ENCODE measurements around the gene PELI2. TPM values are rescaled to one million over a fixed set of nuclear protein-coding genes. Genes with fewer than 3 reads are reported as not detected.

Gene PELI2
- 0.85 TPM for polyA plus RNA-seq

DNA sequence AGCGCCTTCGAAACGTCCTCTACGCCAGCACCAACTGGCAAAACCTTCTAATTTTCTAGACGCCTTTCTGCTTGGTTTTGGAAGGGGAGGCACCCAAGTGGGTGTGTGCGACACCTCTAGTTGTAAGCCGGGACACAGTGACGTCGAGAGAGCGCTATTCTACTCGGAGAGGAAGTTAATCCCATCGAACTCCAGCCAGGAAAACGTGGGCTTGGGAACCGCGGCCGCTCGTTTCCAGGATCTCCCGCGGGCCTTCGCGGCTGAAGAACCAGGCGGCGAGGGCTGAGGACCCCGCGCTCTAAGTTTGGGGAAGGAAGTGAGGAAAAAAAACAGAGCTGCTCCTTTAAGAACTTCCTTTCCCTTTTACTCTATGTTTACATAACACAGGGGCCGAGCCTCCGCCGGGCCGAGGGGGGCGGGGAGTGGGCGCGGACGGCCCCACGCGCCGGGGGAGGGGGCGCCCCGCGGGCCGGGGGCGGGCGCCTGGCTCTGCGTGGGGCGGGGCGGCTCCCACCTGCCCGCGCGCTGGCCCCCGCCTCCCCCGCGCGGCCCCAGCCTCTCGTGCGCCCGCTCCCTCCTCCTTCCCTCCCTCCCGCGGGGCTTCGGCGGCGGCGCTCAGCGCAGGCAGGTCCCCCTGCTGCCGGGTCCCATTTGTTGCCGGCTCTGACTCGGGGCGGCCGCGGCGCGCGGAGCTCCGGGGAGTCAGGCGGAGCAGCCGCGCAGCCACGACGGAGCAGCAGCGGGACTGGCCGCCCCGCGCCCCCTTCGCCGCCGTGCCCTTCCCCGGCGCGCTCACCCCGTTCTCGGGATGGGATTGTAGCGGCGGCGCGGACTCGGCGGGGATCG is at the start of gene PELI2:
Gene PELI2, plus strand, starts transcription at position 647 of the 846 bp plus-strand sequence. CDS start 250 bp downstream, outside the sequence.
- H3K4me1 Mint-ChIP-seq, result peaks cover 22 to 34% (median 32%) of the 10 kb centered on the region in 3 donors
- peaks cover 0 to 2% (median 0%) of the 10 kb centered on the region in 3 donors for H3K9me3 Mint-ChIP-seq
- no peaks in the 10 kb centered on the region for H3K36me3 Mint-ChIP-seq
- peak within 1 kb of the TSS; percentile 97 to 100 (median 99) for H3K4me3 Mint-ChIP-seq
- peak within 1 kb of the TSS; percentile 98 to 100 (median 99) for H3K27ac Mint-ChIP-seq
- H3K27me3 Mint-ChIP-seq, result peaks cover 6% of the 10 kb centered on the region

DNA sequence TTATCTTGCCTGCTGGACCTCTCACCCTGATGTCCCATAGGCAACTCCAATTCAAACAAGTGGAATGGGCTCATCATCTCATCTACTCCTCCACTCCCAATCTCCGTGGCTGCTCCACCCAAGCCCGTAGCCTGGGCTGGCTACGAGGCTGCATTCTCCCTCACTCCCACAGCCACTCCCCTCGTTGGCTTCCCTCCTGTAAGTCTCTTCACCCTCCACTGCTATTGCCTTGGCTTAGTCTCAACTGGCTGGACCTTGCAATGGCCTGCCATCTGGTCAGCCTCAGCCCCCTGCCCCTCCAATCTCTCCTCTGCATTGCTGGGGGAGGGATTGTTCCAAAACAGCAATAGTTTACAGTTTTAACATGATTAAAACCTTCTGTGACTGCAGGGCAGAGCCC is 44.4 kb upstream of the PELI2 start:
- no peak overlapping the region for H3K27ac Mint-ChIP-seq
- no peak overlapping the region for H3K4me3 Mint-ChIP-seq
- H3K4me1 Mint-ChIP-seq, result no peaks in the 10 kb centered on the region
- H3K27me3 Mint-ChIP-seq, result peaks cover 5% of the 10 kb centered on the region
- peaks cover 8% of the 10 kb centered on the region for H3K36me3 Mint-ChIP-seq
- H3K9me3 Mint-ChIP-seq, result peaks cover 0 to 2% (median 0%) of the 10 kb centered on the region in 3 donors

DNA sequence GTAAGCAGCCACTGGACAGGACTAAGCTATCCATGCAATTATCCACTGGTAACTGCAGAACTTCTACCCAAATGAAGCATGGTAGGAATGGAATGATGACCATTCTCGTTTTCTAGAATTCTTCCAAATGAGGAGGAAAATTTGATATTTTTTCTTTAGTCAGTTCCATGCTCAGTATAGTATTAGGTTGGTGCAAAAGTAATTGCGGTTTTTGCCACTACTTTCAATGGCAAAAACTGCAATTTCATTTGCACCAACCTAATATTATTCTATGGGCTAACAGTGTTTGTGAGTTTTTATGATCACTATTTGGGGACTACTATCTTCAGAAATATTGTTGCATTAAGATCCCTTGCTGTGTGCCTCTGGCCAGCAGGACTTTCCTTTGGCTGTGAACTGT is 42.9 kb upstream of the PELI2 start:
- Mint-ChIP-seq H3K4me1 (no peaks in the 10 kb centered on the region), H3K36me3 (peaks cover 8% of the 10 kb centered on the region), H3K4me3 (no peak overlapping the region), H3K27me3 (peaks cover 5% of the 10 kb centered on the region), H3K27ac (no peak overlapping the region), H3K9me3 (peaks cover 0 to 2% (median 0%) of the 10 kb centered on the region in 3 donors)

DNA sequence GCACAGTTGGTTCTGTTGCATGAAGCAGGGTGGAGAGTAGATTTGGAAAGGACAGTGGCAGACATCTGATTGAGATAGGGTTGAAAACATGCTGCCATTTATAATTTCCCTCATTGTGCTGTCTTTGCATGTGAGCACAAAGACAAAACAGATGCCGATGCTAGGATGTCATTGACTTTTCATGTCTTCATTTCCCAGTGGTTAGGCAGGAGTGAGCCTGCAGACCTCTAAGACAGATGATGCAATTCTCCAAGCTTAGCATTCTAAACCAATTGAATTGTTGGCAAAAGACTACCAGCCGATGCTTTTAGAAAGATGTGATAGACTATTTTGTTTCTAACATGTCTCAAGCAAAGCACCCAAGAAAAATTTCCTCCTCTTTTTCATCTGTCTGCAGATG is 37.1 kb upstream of the PELI2 start:
- no peak overlapping the region for H3K27ac Mint-ChIP-seq
- peaks cover 3% of the 10 kb centered on the region for H3K36me3 Mint-ChIP-seq
- H3K27me3 Mint-ChIP-seq, result peaks cover 1% of the 10 kb centered on the region
- H3K9me3 Mint-ChIP-seq, result no peaks in the 10 kb centered on the region
- H3K4me3 Mint-ChIP-seq, result no peak overlapping the region
- no peaks in the 10 kb centered on the region for H3K4me1 Mint-ChIP-seq

- no peak overlapping the region for H3K4me3 Mint-ChIP-seq
- H3K36me3 Mint-ChIP-seq, result peaks cover 3% of the 10 kb centered on the region
- H3K9me3 Mint-ChIP-seq, result no peaks in the 10 kb centered on the region
- peaks cover 3% of the 10 kb centered on the region for H3K27me3 Mint-ChIP-seq
- H3K27ac Mint-ChIP-seq, result no peak overlapping the region
- H3K4me1 Mint-ChIP-seq, result no peaks in the 10 kb centered on the region
These were observed 35.3 kb upstream of the PELI2 start for GRCh38 chr14:56082880-56083279.

DNA sequence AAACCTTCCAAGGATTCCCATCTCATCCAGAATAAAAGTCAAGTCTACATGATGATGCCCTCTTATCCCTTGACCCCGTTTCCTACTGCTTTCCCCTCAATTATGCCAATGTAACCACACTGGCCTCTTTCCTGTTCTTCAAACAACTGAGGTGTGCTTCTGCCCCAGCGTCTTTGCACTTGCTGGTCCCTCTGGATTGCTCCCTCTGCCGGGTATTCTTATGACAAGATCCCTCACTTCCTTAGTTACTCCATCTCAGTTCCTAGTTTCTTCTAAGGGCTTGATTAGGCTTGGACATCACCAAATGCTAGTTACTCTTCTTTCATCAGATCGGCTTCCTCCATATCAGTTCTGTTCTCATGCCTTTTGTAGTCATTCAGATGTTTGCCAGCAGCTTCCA is 32.7 kb upstream of the PELI2 start:
- H3K9me3 Mint-ChIP-seq, result no peaks in the 10 kb centered on the region
- no peak overlapping the region for H3K4me3 Mint-ChIP-seq
- H3K36me3 Mint-ChIP-seq, result no peaks in the 10 kb centered on the region
- peaks cover 3% of the 10 kb centered on the region for H3K27me3 Mint-ChIP-seq
- H3K27ac Mint-ChIP-seq, result no peak overlapping the region
- H3K4me1 Mint-ChIP-seq, result no peaks in the 10 kb centered on the region

GRCh38 chr14:56087671-56088471 is 30.3 kb upstream of the PELI2 start:
- Mint-ChIP-seq H3K36me3 (no peaks in the 10 kb centered on the region), H3K27ac (no peak overlapping the region)

GRCh38 chr14:56088941-56089340 is 29.3 kb upstream of the PELI2 start:
- Mint-ChIP-seq H3K4me3 (no peak overlapping the region), H3K9me3 (no peaks in the 10 kb centered on the region), H3K4me1 (no peaks in the 10 kb centered on the region), H3K27me3 (peaks cover 3% of the 10 kb centered on the region), H3K36me3 (no peaks in the 10 kb centered on the region), H3K27ac (no peak overlapping the region)

More at GRCh38 chr14:56087671-56088471, 30.3 kb upstream of the PELI2 start:
- Mint-ChIP-seq H3K9me3 (no peaks in the 10 kb centered on the region), H3K4me3 (no peak overlapping the region), H3K4me1 (no peaks in the 10 kb centered on the region), H3K27me3 (peaks cover 3% of the 10 kb centered on the region)

GRCh38 chr14:56092763-56093162 is 25.4 kb upstream of the PELI2 start:
- Mint-ChIP-seq H3K4me1 (no peaks in the 10 kb centered on the region), H3K9me3 (no peaks in the 10 kb centered on the region), H3K27me3 (no peaks in the 10 kb centered on the region), H3K27ac (no peak overlapping the region), H3K4me3 (no peak overlapping the region), H3K36me3 (peaks cover 2% of the 10 kb centered on the region)

DNA sequence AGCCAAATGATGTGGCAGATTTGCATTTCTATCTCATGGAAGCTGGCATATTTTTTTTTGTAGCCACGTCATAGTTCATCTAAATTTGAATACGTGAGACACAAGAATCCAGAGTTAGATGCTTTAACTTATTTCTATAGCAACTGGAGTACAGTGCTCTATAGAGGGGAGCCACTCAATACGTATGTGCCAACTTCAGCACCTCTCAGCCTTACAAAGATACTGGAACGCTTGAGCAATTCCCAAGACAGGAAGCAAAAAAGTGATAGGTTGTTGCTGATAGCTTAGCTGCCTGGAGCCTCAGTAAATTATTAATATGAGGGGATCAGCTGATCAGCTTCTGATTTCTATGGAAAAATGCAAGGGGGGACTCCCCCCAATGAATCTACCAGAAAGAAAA is 24.1 kb upstream of the PELI2 start:
- Mint-ChIP-seq H3K36me3 (peaks cover 2% of the 10 kb centered on the region), H3K9me3 (no peaks in the 10 kb centered on the region), H3K4me3 (no peak overlapping the region), H3K4me1 (no peaks in the 10 kb centered on the region), H3K27me3 (peaks cover 2% of the 10 kb centered on the region), H3K27ac (no peak overlapping the region)

DNA sequence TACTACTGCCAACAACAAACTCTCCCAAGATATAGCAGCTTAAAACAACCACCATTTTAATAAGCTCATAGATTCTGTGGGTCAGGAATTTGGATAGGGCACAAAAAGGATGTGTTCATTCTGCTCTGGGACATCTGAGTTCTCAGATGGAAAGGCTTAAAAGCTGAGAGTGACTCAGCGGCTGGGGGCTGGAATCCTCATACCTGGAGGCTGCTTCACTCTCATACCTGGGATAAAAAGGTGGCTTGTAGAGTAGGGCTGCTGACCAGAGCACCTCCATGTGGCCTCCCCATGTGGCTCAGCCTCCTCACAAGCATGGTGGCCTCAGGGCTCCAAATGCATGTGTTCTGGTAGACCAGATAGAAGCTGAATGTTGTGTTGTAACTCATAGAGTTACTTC is 20.2 kb upstream of the PELI2 start:
- H3K4me3 Mint-ChIP-seq, result no peak overlapping the region
- no peaks in the 10 kb centered on the region for H3K9me3 Mint-ChIP-seq
- H3K27me3 Mint-ChIP-seq, result peaks cover 8% of the 10 kb centered on the region
- H3K27ac Mint-ChIP-seq, result no peak overlapping the region
- peaks cover 3% of the 10 kb centered on the region for H3K36me3 Mint-ChIP-seq
- no peaks in the 10 kb centered on the region for H3K4me1 Mint-ChIP-seq

DNA sequence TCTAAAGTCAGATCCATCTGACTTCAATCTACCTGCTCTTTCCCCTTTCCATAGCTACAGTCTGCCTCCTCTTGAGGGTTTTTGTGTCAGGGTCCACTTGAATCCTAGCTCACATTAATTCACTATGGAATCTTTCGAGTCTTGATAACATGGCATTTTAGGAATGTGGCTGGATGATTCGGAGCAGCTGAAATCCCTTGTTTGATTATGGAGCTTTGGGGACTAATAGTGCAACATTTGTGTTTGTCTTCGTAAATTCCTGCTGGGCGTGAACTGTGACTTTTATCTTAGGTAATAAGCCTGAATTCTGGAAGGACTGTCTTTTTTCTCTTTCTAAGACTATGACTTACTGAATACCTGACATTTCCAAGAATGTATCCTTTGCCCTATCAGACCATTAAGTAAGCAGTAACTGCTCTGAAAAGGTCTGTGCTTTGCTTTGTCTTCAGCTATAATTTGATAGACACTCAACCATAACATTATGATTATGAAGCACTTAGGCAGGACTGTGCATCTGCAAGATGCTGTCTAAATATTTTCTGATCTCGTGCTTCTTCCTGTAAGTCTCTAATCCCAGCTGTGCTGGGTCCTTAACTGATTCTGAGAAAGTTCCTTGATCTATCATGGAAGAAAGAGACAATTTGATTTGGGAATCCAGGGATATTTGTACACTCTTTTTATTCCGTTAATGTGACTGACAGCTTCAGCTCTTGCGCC is 19.0 kb upstream of the PELI2 start:
- Mint-ChIP-seq H3K36me3 (peaks cover 3% of the 10 kb centered on the region), H3K27me3 (peaks cover 8% of the 10 kb centered on the region), H3K9me3 (no peaks in the 10 kb centered on the region), H3K4me3 (no peak overlapping the region), H3K27ac (no peak overlapping the region), H3K4me1 (peaks cover 0 to 2% (median 0%) of the 10 kb centered on the region in 3 donors)

DNA sequence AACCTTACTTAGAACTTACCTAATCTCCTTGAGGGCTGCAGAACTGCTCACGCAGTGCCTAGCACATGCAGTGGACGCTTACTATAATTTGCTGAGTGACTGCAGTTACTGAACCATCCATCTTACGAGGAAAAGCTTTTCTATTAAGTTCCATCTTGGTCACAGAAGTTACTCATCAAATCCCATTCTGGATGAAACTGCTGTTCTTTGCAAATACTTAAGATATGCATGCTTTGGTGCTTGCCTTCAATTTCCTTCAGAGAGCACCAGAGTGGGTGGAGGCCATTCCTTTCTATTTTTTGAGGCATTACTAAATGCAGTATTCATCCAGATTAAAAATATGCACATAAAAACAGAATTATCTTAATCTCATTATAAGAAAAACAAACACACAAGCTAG is 17.7 kb upstream of the PELI2 start:
- H3K4me1 Mint-ChIP-seq, result peaks cover 0 to 2% (median 0%) of the 10 kb centered on the region in 3 donors
- H3K27me3 Mint-ChIP-seq, result peaks cover 8% of the 10 kb centered on the region
- H3K36me3 Mint-ChIP-seq, result peaks cover 2% of the 10 kb centered on the region
- H3K4me3 Mint-ChIP-seq, result no peak overlapping the region
- H3K27ac Mint-ChIP-seq, result no peak overlapping the region
- H3K9me3 Mint-ChIP-seq, result no peaks in the 10 kb centered on the region

- peaks cover 8% of the 10 kb centered on the region for H3K27me3 Mint-ChIP-seq
- peaks cover 5% of the 10 kb centered on the region for H3K36me3 Mint-ChIP-seq
- H3K9me3 Mint-ChIP-seq, result no peaks in the 10 kb centered on the region
- no peak overlapping the region for H3K27ac Mint-ChIP-seq
- H3K4me1 Mint-ChIP-seq, result peaks cover 0 to 2% (median 0%) of the 10 kb centered on the region in 3 donors
- H3K4me3 Mint-ChIP-seq, result no peak overlapping the region
These were observed 15.3 kb upstream of the PELI2 start for GRCh38 chr14:56102941-56103340.

GRCh38 chr14:56107615-56108014 is 10.6 kb upstream of the PELI2 start:
- no peaks in the 10 kb centered on the region for H3K9me3 Mint-ChIP-seq
- no peak overlapping the region for H3K4me3 Mint-ChIP-seq
- H3K27ac Mint-ChIP-seq, result no peak overlapping the region
- H3K27me3 Mint-ChIP-seq, result no peaks in the 10 kb centered on the region
- peaks cover 7 to 9% (median 8%) of the 10 kb centered on the region in 3 donors for H3K4me1 Mint-ChIP-seq
- H3K36me3 Mint-ChIP-seq, result peaks cover 3% of the 10 kb centered on the region
